ENCODE measurements around the gene USH2A.
A peak's percentile ranks its signal among the peaks of the same experiment; 100 is the strongest.

USH2A gene

GRCh38 chr1:216422821-216423520 is at the start of gene USH2A:
USH2A (minus strand) TSS chr1:216423448; CDS start chr1:216422336, 1,112 bp downstream.
- DNase-seq, result peak; percentile 24

- no peak for DNase-seq
These were observed 43.0 kb upstream of the USH2A start for GRCh38 chr1:216466162-216466801.

GRCh38 chr1:216464489-216464888 is 41.2 kb upstream of the USH2A start:
- DNase-seq, result no peak

- no peak for DNase-seq
These were observed 39.0 kb upstream of the USH2A start for GRCh38 chr1:216462066-216462775.

GRCh38 chr1:216461466-216461865 is 38.2 kb upstream of the USH2A start:
- DNase-seq, result no peak

GRCh38 chr1:216459651-216460207 is 36.5 kb upstream of the USH2A start:
- no peak for DNase-seq

- no peak for DNase-seq
These were observed 35.6 kb upstream of the USH2A start for GRCh38 chr1:216458812-216459211.

GRCh38 chr1:216457356-216457755 is 34.1 kb upstream of the USH2A start:
- DNase-seq, result no peak

GRCh38 chr1:216456682-216457081 is 33.4 kb upstream of the USH2A start:
- no peak for DNase-seq

GRCh38 chr1:216453777-216454176 is 30.5 kb upstream of the USH2A start:
- DNase-seq, result no peak

GRCh38 chr1:216450227-216450626 is 27.0 kb upstream of the USH2A start:
- DNase-seq, result no peak

GRCh38 chr1:216448011-216448510 is 24.8 kb upstream of the USH2A start:
- no peak for DNase-seq

GRCh38 chr1:216437603-216438002 is 14.4 kb upstream of the USH2A start:
- DNase-seq, result peak; percentile 36

GRCh38 chr1:216434232-216434631 is 11.0 kb upstream of the USH2A start:
- no peak for DNase-seq

GRCh38 chr1:216433175-216433574 is 9.9 kb upstream of the USH2A start:
- DNase-seq, result no peak

GRCh38 chr1:216430744-216431143 is 7.5 kb upstream of the USH2A start:
- no peak for DNase-seq

GRCh38 chr1:216425577-216425976 is 2.3 kb upstream of the USH2A start:
- no peak for DNase-seq

- DNase-seq, result no peak
These were observed 2.5 kb downstream of the USH2A start for GRCh38 chr1:216420746-216421145.

GRCh38 chr1:216420263-216420662 is 3.0 kb downstream of the USH2A start:
- no peak for DNase-seq

- DNase-seq, result no peak
These were observed 6.8 kb downstream of the USH2A start for GRCh38 chr1:216416488-216416887.

- no peak for DNase-seq
These were observed 13.2 kb downstream of the USH2A start for GRCh38 chr1:216410026-216410425.

GRCh38 chr1:216390956-216391355 is 32.3 kb downstream of the USH2A start:
- DNase-seq, result no peak

GRCh38 chr1:216389774-216390173 is 33.5 kb downstream of the USH2A start:
- DNase-seq, result no peak

GRCh38 chr1:216388558-216388957 is 34.7 kb downstream of the USH2A start:
- no peak for DNase-seq

All from NCI-H2171 (cell line).